A549 (cell line): ENCODE measurements around the gene EDIL3. TPM values are rescaled to one million over a fixed set of nuclear protein-coding genes. Genes with fewer than 3 reads are reported as not detected.

Experiments used
- ATAC-seq, 2 experiments: fragments of 200-7000 bp in 1 of 2; fragments of >200 bp in 1 of 2; cut with Nextera tagmentation in 1 of 2; cut with Tn5 transposase in 1 of 2; 3 replicates each; pipeline versions ENCODE4 v1.8.0 to v1.9.1; 2018 to 2020; ENCODE audit warnings: mild to moderate bottlenecking in 1 of 2, moderate library complexity in 1 of 2
- CTCF ChIA-PET: fragments of 300-600 bp; sonication (Branson Sonifier 250); formaldehyde crosslinking; extraction: SDS; loops from one replicate; lab custom pipeline; 2021; ENCODE audit warnings: antibody characterized with exemption, inconsistent platforms; lab: Yijun Ruan, JAX
- POLR2A ChIA-PET: fragments of 350-600 bp; formaldehyde crosslinking; extraction: SDS; loops from one replicate; lab custom pipeline; 2021; ENCODE audit warnings: antibody characterized with exemption, inconsistent platforms; lab: Yijun Ruan, JAX
- DNase-seq, 2 experiments: peaks; one replicate each; pipeline versions ENCODE4 v3.0.0 to v3.0.0-alpha.2; 2011 to 2016; ENCODE audit warnings: low read depth in 1 of 2, low spot score in 1 of 2
- FAIRE-seq: peaks from 2 replicates; lab custom pipeline; 2011; peaks lifted over from hg19 to GRCh38; lab: Jason Lieb, UNC
- H3K27ac ChIP-seq, 2 experiments: fragments of >200 bp; sonication (Bioruptor Twin); formaldehyde crosslinking; 3 replicates each; pipeline ENCODE4 v1.5.1; 2016 to 2017
- H3K4me1 ChIP-seq: fragments of >200 bp; sonication (Bioruptor Twin); formaldehyde crosslinking; 3 replicates; pipeline ENCODE4 v1.6.1; 2016
- H3K4me2 ChIP-seq: fragments of >200 bp; sonication (Bioruptor Twin); formaldehyde crosslinking; 3 replicates; pipeline ENCODE4 v1.6.1; 2016
- H3K4me3 ChIP-seq: fragments of >200 bp; sonication (Bioruptor Twin); formaldehyde crosslinking; 3 replicates; pipeline ENCODE4 v1.5.1; 2016
- H3K9me3 ChIP-seq: fragments of >200 bp; sonication (Bioruptor Twin); formaldehyde crosslinking; 3 replicates; pipeline ENCODE4 v1.6.1; 2016
- CEBPB ChIP-seq, 2 experiments: fragments of >200 bp in 1 of 2; sonication (Bioruptor Twin) in 1 of 2; formaldehyde crosslinking in 1 of 2; IDR thresholded peaks; 2 replicates each; pipeline ENCODE4 v1.6.1; 2012 to 2016
- EHMT2 ChIP-seq: fragments of 200-600 bp; sonication (generic); IDR thresholded peaks from 2 replicates; pipeline ENCODE4 v1.6.1; 2016; ENCODE audit warnings: antibody characterized with exemption, low read depth, mild to moderate bottlenecking, moderate library complexity
- FOSL2 ChIP-seq, 2 experiments: fragments of 450-650 bp in 1 of 2; fragments of >200 bp in 1 of 2; sonication (Bioruptor Twin) in 1 of 2; formaldehyde crosslinking; IDR thresholded peaks; 2 replicates each; pipeline versions ENCODE4 v1.5.0 to v1.6.1; 2016 to 2020; ENCODE audit warnings: mild to moderate bottlenecking in 1 of 2, moderate library complexity in 1 of 2
- HDAC2 ChIP-seq: fragments of 200-600 bp; sonication (generic); IDR thresholded peaks from 2 replicates; pipeline ENCODE4 v1.6.1; 2016
- HEYL ChIP-seq: fragments of 250-450 bp; sonication (Bioruptor Pico); IDR thresholded peaks from 2 replicates; pipeline ENCODE4 v1.8.0; 2021; ENCODE audit warnings: mild to moderate bottlenecking, moderate library complexity
- KDM1A ChIP-seq: fragments of 200-600 bp; sonication (generic); IDR thresholded peaks from 2 replicates; pipeline ENCODE4 v1.6.1; 2016; ENCODE audit warnings: low read depth, mild to moderate bottlenecking
- MAFK ChIP-seq: fragments of 450-650 bp; IDR thresholded peaks from 2 replicates; pipeline ENCODE4 v1.6.1; 2014; ENCODE audit not compliant: partially characterized antibody
- MAZ ChIP-seq: fragments of 150-350 bp; IDR thresholded peaks from 2 replicates; pipeline ENCODE4 v1.6.1; 2014; ENCODE audit warnings: antibody characterized with exemption, low read depth, low read length, borderline replicate concordance
- MYC ChIP-seq: IDR thresholded peaks from 2 replicates; pipeline ENCODE4 v1.6.1; 2012; ENCODE audit warnings: mild to moderate bottlenecking, inconsistent platforms, low read length, improper control_type of control experiment, borderline replicate concordance
- NFE2L2 ChIP-seq: fragments of 150-350 bp; conservative IDR thresholded peaks from 2 replicates; pipeline ENCODE4 v1.6.1; 2014; ENCODE audit warnings: low read length
- RAD21 ChIP-seq, 2 experiments: fragments of >200 bp in 1 of 2; sonication (Bioruptor Twin) in 1 of 2; formaldehyde crosslinking in 1 of 2; IDR thresholded peaks in 1 of 2; conservative IDR thresholded peaks in 1 of 2; 2 replicates in 1 of 2; 3 replicates in 1 of 2; pipeline ENCODE4 v1.6.1; 2012 to 2018; ENCODE audit warnings: inconsistent platforms in 1 of 2
- RFX5 ChIP-seq: fragments of 450-650 bp; IDR thresholded peaks from 2 replicates; pipeline ENCODE4 v1.7.1; 2014; ENCODE audit warnings: antibody characterized with exemption, mild to moderate bottlenecking, moderate library complexity
- SMC3 ChIP-seq: fragments of >200 bp; sonication (Bioruptor Twin); formaldehyde crosslinking; IDR thresholded peaks from 3 replicates; pipeline ENCODE4 v1.6.1; 2018; ENCODE audit warnings: inconsistent platforms
- ZFP36 ChIP-seq: fragments of 450-650 bp; IDR thresholded peaks from 2 replicates; pipeline ENCODE4 v1.6.1; 2014; ENCODE audit warnings: borderline replicate concordance; ENCODE audit not compliant: partially characterized antibody
- WGBS: methylation state at CpG from one replicate; pipeline ENCODE4 v1.1.6; 2017; ENCODE audit errors: missing lambda C conversion rate; 5-methylcytosine and 5-hydroxymethylcytosine counted together
- polyA plus RNA-seq, 4 experiments: library from polyadenylated mRNA; depleted of rRNA in 3 of 4; stranded (reverse); fragments of >200 nt; fragmentation: RNase III in 1 of 4; extraction: RNeasy Plus Mini Kit Qiagen cat#74134 plus additional on column Dnase treatment in 1 of 4; gene quantifications; 2 replicates in 3 of 4; 3 replicates in 1 of 4; pipeline ENCODE4 v1.2.3, GENCODE V29; 2011 to 2017
- TF ChIP-seq, protein P1 (sequence below): fragments of >200 bp; sonication (Bioruptor Twin); formaldehyde crosslinking; IDR thresholded peaks from 3 replicates; pipeline ENCODE4 v1.5.1; 2016
- TF ChIP-seq, protein P2 (sequence below): fragments of 250-450 bp; sonication (Bioruptor Pico); IDR thresholded peaks from 2 replicates; pipeline ENCODE4 v1.5.0; 2020; ENCODE audit warnings: low read depth, mild to moderate bottlenecking, moderate library complexity
- TF ChIP-seq, protein P3 (sequence below): fragments of >200 bp; sonication (Bioruptor Twin); formaldehyde crosslinking; IDR thresholded peaks from 3 replicates; pipeline ENCODE4 v1.6.1; 2016
- TF ChIP-seq, protein P4 (sequence below): IDR thresholded peaks from 2 replicates; pipeline ENCODE4 v1.6.1; 2012

EDIL3 gene
- polyA plus RNA-seq, 2 of the 4 experiments (the other 2 are of a cell fraction) = 0.12 to 0.14 TPM

DNA sequence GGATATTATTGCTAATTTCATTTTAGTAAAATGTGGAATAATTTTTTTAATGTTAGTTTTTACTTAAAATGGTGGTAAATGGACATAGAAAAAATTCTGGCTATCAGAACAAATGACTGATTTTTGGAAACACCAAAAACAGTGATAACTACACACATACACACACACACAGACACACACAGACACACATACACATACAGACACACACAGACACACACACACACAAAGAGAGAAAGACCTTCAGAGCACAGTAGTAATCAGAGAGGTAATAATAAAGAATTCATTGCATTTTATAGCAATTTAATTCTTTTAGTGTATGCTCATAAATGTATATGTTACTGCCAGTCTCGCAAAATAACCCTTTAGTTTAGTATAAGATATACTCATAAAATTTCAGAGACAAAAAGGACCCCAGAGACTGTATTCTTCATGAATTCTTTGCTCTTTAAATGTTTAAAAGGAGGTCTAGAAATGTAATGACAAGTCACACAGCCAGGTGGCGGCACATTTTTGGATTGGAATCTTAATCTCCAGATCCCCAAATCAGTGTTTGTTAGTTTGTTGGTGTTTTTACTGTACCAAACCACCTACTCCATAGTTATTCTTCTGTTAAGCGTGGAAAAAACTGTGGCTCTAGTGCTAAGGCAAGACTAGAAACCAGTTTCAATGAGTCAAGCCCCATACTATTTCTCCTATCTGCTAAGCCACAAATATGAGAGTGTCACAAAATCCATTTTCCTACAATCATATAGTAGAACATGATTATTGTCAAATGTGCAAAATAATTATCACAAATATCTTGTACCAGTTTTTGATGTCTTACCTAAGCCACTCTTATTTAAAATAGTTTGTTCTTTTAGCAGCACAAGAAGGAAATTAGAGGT, 109.9 kb downstream of the EDIL3 start:
- no peak for FAIRE-seq
- POLR2A ChIA-PET = no interaction called here
- TF ChIP-seq SMC3 (peak; percentile 77), HDAC2 (no peak), RAD21 (conservative IDR thresholded peaks at IDR 0.05 in 1 of 2, IDR thresholded peaks at IDR 0.05 in 1 of 2) (peak; percentile 58 to 62; a peak in 4 of 5 replicates), RFX5 (no peak)
- TF ChIP-seq, protein P1, sequence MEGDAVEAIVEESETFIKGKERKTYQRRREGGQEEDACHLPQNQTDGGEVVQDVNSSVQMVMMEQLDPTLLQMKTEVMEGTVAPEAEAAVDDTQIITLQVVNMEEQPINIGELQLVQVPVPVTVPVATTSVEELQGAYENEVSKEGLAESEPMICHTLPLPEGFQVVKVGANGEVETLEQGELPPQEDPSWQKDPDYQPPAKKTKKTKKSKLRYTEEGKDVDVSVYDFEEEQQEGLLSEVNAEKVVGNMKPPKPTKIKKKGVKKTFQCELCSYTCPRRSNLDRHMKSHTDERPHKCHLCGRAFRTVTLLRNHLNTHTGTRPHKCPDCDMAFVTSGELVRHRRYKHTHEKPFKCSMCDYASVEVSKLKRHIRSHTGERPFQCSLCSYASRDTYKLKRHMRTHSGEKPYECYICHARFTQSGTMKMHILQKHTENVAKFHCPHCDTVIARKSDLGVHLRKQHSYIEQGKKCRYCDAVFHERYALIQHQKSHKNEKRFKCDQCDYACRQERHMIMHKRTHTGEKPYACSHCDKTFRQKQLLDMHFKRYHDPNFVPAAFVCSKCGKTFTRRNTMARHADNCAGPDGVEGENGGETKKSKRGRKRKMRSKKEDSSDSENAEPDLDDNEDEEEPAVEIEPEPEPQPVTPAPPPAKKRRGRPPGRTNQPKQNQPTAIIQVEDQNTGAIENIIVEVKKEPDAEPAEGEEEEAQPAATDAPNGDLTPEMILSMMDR = peak; percentile 52
- TF ChIP-seq, all 56 proteins: peak for 3
- peak; percentile 14 to 38 for DNase-seq
- no peaks in the 10 kb centered on the region for H3K9me3 ChIP-seq
- peak in 1 of 2 experiments; percentile 36; a peak in 1 of 6 replicates for ATAC-seq
- 4% methylated on average over 3 of the region's 3 CpGs for WGBS
- no peak overlapping the region for H3K4me2 ChIP-seq
- CTCF ChIA-PET = interaction anchor here (0.6 to 0.8 kb wide), 3 partner anchors 14 to 521 kb away, joined by 3 read pairs; no protein-coding TSS in a partner anchor
- no peak overlapping the region for H3K27ac ChIP-seq
- H3K4me1 ChIP-seq = no peaks in the 10 kb centered on the region
- no peak overlapping the region for H3K4me3 ChIP-seq

DNA sequence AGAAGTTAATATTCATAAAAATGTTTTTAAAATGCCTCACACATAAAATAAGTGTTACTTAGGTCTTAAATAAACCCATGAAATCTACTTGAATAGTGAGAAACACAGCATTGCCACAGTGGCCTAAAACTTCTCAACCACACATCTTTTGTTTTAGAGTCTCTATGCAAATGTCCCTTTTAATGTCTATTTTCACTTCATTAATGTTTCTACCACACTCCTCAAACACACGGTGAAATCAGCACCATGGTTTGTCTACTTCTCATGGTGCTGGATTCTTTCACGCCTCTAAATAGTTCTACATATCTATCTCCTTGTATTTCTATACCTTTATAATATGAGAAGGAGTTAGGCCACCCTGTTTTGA, 111.2 kb downstream of the EDIL3 start:
- 74% methylated on average over 2 of the region's 2 CpGs for WGBS
- FAIRE-seq (no peak), DNase-seq (no peak), ATAC-seq (no peak)
- no peak overlapping the region for H3K4me2 ChIP-seq
- ChIA-PET CTCF (no interaction called here), POLR2A (no interaction called here)
- no peak overlapping the region for H3K4me3 ChIP-seq
- no peak for TF ChIP-seq CEBPB (IDR thresholded peaks at IDR 0.05)
- no peak for TF ChIP-seq EHMT2
- TF ChIP-seq FOSL2 (IDR thresholded peaks at IDR 0.05) = no peak
- TF ChIP-seq FOSL2 (CRISPR knock-in tag; IDR thresholded peaks at IDR 0.05) = no peak
- no peak for TF ChIP-seq KDM1A
- no peak for TF ChIP-seq MAZ
- TF ChIP-seq, protein P2, sequence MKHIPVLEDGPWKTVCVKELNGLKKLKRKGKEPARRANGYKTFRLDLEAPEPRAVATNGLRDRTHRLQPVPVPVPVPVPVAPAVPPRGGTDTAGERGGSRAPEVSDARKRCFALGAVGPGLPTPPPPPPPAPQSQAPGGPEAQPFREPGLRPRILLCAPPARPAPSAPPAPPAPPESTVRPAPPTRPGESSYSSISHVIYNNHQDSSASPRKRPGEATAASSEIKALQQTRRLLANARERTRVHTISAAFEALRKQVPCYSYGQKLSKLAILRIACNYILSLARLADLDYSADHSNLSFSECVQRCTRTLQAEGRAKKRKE (CRISPR knock-in tag) = no peak
- TF ChIP-seq MYC = no peak
- no peak for TF ChIP-seq NFE2L2
- no peak for TF ChIP-seq RAD21 (conservative IDR thresholded peaks at IDR 0.05 in 1 of 2, IDR thresholded peaks at IDR 0.05 in 1 of 2)
- TF ChIP-seq, protein P3, sequence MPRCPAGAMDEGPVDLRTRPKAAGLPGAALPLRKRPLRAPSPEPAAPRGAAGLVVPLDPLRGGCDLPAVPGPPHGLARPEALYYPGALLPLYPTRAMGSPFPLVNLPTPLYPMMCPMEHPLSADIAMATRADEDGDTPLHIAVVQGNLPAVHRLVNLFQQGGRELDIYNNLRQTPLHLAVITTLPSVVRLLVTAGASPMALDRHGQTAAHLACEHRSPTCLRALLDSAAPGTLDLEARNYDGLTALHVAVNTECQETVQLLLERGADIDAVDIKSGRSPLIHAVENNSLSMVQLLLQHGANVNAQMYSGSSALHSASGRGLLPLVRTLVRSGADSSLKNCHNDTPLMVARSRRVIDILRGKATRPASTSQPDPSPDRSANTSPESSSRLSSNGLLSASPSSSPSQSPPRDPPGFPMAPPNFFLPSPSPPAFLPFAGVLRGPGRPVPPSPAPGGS = no peak
- TF ChIP-seq SMC3 = no peak
- no peak for TF ChIP-seq ZFP36
- no peak for TF ChIP-seq HEYL
- TF ChIP-seq, protein P4, sequence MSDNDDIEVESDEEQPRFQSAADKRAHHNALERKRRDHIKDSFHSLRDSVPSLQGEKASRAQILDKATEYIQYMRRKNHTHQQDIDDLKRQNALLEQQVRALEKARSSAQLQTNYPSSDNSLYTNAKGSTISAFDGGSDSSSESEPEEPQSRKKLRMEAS = no peak
- TF ChIP-seq MAFK = no peak
- no peaks in the 10 kb centered on the region for H3K9me3 ChIP-seq
- H3K27ac ChIP-seq = no peak overlapping the region
- no peaks in the 10 kb centered on the region for H3K4me1 ChIP-seq
